H1 (cell line): ENCODE data around the gene CARD11. TPM values are rescaled to one million over a fixed set of nuclear protein-coding genes. Genes with fewer than 3 reads are reported as not detected.

Source experiments
- CHD1 ChIP-seq: IDR thresholded peaks from 2 replicates; pipeline ENCODE4 v1.6.1; 2012; ENCODE audit warnings: low read depth, low read length, improper control_type of control experiment
- CHD7 ChIP-seq: fragments of 300-600 bp; sonication (generic); IDR thresholded peaks from 2 replicates; pipeline ENCODE4 v1.7.1; 2012; ENCODE audit warnings: low read length, moderate library complexity, mild to moderate bottlenecking, inconsistent platforms; ENCODE audit not compliant: insufficient replicate concordance
- KDM1A ChIP-seq: fragments of 200-600, 300-600 bp; sonication (generic); IDR thresholded peaks from 2 replicates; pipeline ENCODE4 v1.7.1; 2016; ENCODE audit warnings: mild to moderate bottlenecking, low read length, borderline replicate concordance
- MAX ChIP-seq: IDR thresholded peaks from 2 replicates; pipeline ENCODE4 v1.6.1; 2012; ENCODE audit warnings: inconsistent platforms
- RNF2 ChIP-seq: fragments of 200-900, 300-1000 bp; sonication (generic); IDR thresholded peaks from 2 replicates; pipeline ENCODE4 v1.7.1; 2016; ENCODE audit warnings: borderline replicate concordance, low read depth, mild to moderate bottlenecking, antibody characterized with exemption, low read length; ENCODE audit not compliant: poor library complexity, severe bottlenecking; ENCODE audit errors: missing control alignments
- polyA plus RNA-seq, 7 experiments: library from polyadenylated mRNA; depleted of rRNA in 3 of 7; stranded (reverse) in 5 of 7; unstranded in 2 of 7; fragments of >200 nt in 5 of 7; fragments of 200-250 nt in 2 of 7; gene quantifications; 1 replicate in 5 of 7; 2 replicates in 1 of 7; 4 replicates in 1 of 7; pipeline versions ENCODE4 v1.2.1 to v1.2.3, GENCODE V29; 2011 to 2013; ENCODE audit warnings: missing spikeins in 2 of 7, mixed read lengths in 2 of 7
- total RNA-seq: library from RNA; stranded (reverse); fragmentation: NEBNext Ultra II Directional; extraction: Animal tissue kit (Norgen Biotek cat#: 25700); gene quantifications from 2 replicates; pipeline ENCODE4 v1.2.1, GENCODE V29; 2021

Gene CARD11
- total and polyA plus RNA-seq, 2 of the 8 experiments (the other 6 are each of a cell fraction or from before 2014, with no cell fraction given), result 12.6 to 29.8 TPM

- no peak for TF ChIP-seq CHD7
- TF ChIP-seq MAX, result no peak
- TF ChIP-seq CHD1, result no peak
- no peak for TF ChIP-seq KDM1A
- no peak for TF ChIP-seq RNF2
Measured at GRCh38 chr7:2892549-2892948, 151.1 kb downstream of the CARD11 start (continued).
